MCF 10A (cell line): Measurements from ENCODE around the gene CLDN16. TPM values are rescaled to one million over a fixed set of nuclear protein-coding genes. Genes with fewer than 3 reads are reported as not detected.
A peak's percentile ranks its signal among the peaks of the same experiment; 100 is the strongest.

Experiments
- BruUV-seq: library from RNA; stranded (reverse); fragments of 400-500 nt; replicated peaks from 2 replicates; lab custom pipeline; 2021; lab: Mats Ljungman, UMichigan
- CTCF ChIA-PET: fragments of 300-600 bp; sonication (Branson Sonifier 250); formaldehyde crosslinking; extraction: SDS; loops from one replicate; lab custom pipeline; 2021; ENCODE audit warnings: antibody characterized with exemption, inconsistent platforms; lab: Yijun Ruan, JAX
- POLR2A ChIA-PET: fragments of 300-600, 350-650 bp; sonication (Branson Sonifier 250); formaldehyde crosslinking; extraction: SDS; loops from one replicate; lab custom pipeline; 2020; ENCODE audit warnings: antibody characterized with exemption, inconsistent platforms; lab: Yijun Ruan, JAX
- DNase-seq: peaks from one replicate; pipeline ENCODE4 v3.0.0-alpha.2; 2018; ENCODE audit not compliant: unreplicated experiment
- H3K27ac Mint-ChIP-seq: one replicate; pipeline ENCODE4 v1.8.0; 2022; ENCODE audit warnings: mild to moderate bottlenecking, low read depth, mixed read lengths; ENCODE audit not compliant: unreplicated experiment
- H3K27me3 Mint-ChIP-seq: one replicate; pipeline ENCODE4 v1.8.0; 2022; ENCODE audit warnings: mixed read lengths; ENCODE audit not compliant: insufficient read depth, unreplicated experiment
- H3K36me3 Mint-ChIP-seq: one replicate; pipeline ENCODE4 v1.8.0; 2022; ENCODE audit warnings: mild to moderate bottlenecking, moderate library complexity, mixed read lengths; ENCODE audit not compliant: insufficient read depth, unreplicated experiment
- H3K4me1 Mint-ChIP-seq: one replicate; pipeline ENCODE4 v1.8.0; 2022; ENCODE audit warnings: mixed read lengths; ENCODE audit not compliant: insufficient read depth, unreplicated experiment
- H3K4me3 Mint-ChIP-seq: one replicate; pipeline ENCODE4 v1.8.0; 2022; ENCODE audit warnings: mild to moderate bottlenecking, moderate library complexity, mixed read lengths; ENCODE audit not compliant: unreplicated experiment
- H3K9me3 Mint-ChIP-seq: one replicate; pipeline ENCODE4 v1.8.0; 2022; ENCODE audit warnings: mixed read lengths; ENCODE audit not compliant: unreplicated experiment
- CTCF ChIP-seq: fragments of 200-600 bp; IDR thresholded peaks from one replicate; pipeline ENCODE4 v1.8.0; 2022; ENCODE audit warnings: antibody characterized with exemption, mild to moderate bottlenecking; ENCODE audit not compliant: unreplicated experiment
- intact Hi-C: fragments of 100-400 bp; cut with micrococcal nuclease; formaldehyde crosslinking; loops from 2 replicates; pipeline ENCODE4 v1.14.1; 2022
- total RNA-seq: library from RNA; stranded (reverse); gene quantifications from 2 replicates; pipeline ENCODE4 v1.2.3, GENCODE V29; 2022

CLDN16 gene
- total RNA-seq, 1 experiment from 2014 or later = 0.23 TPM

- CTCF ChIA-PET = interaction anchor here (0.7 to 2.1 kb wide), 8 partner anchors 9 to 121 kb away, joined by 3 to 22 read pairs (median 6); partner anchors contain the start of gene CLDN1
- Mint-ChIP-seq H3K27ac (peak overlapping the region; percentile 99), H3K4me3 (peak overlapping the region; percentile 58), H3K36me3 (peaks cover 7% of the 10 kb centered on the region), H3K9me3 (peaks cover 6% of the 10 kb centered on the region), H3K27me3 (no peaks in the 10 kb centered on the region), H3K4me1 (peaks cover 40% of the 10 kb centered on the region)
- peak; percentile 94 for DNase-seq
- intact Hi-C loops = loop anchor here (1.0 kb wide), 2 partner anchors 33 to 37 kb away; no protein-coding TSS in a partner anchor
- POLR2A ChIA-PET = interaction anchor here (0.6 to 6.1 kb wide), 27 partner anchors 9 to 1780 kb away, joined by 3 to 132 read pairs (median 6); partner anchors contain the start of genes CLDN1 and P3H2
- TF ChIP-seq CTCF = no peak
- no TSS peak for BruUV-seq
Measured at GRCh38 chr3:190345027-190345821, 42.7 kb upstream of the CLDN16 start.

GRCh38 chr3:190345878-190346277 is 42.1 kb upstream of the CLDN16 start:
- Mint-ChIP-seq H3K4me3 (peak overlapping the region; percentile 58), H3K9me3 (peaks cover 6% of the 10 kb centered on the region), H3K27me3 (no peaks in the 10 kb centered on the region), H3K36me3 (peaks cover 7% of the 10 kb centered on the region), H3K27ac (peak overlapping the region; percentile 99), H3K4me1 (peaks cover 39% of the 10 kb centered on the region)
- peak; percentile 49 for DNase-seq
- ChIA-PET POLR2A (interaction anchor here (0.6 to 6.1 kb wide), 23 partner anchors 10 to 1781 kb away, joined by 3 to 132 read pairs (median 9); partner anchors contain the start of genes CLDN1 and P3H2), CTCF (interaction anchor here (1.4 to 2.1 kb wide), 4 partner anchors 22 to 121 kb away, joined by 5 to 22 read pairs (median 10); partner anchors contain the start of gene CLDN1)
- intact Hi-C loops = loop anchor here (1.0 kb wide), 2 partner anchors 32 to 36 kb away; no protein-coding TSS in a partner anchor
- no peak for TF ChIP-seq CTCF
- no TSS peak for BruUV-seq

DNA sequence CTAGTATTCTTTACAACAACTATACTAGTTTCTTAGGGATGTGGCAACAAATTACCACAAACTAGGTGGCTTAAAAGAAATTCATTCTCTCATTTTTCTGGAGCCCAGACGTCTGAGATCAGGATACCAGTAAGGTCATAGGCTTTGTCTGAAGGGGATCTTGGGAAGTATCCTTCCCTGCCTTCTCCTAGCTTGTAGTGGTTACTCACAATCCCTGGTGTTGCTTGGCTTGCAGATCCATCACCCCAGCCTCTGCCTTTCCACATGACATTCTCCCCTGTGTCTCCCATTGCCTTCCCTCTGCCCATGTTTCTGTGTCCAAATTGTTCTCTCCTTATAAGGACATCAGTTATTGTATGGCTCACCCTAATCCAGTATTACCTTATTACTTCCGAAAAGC is 41.4 kb upstream of the CLDN16 start:
- Mint-ChIP-seq H3K4me3 (no peak overlapping the region), H3K27ac (peak overlapping the region; percentile 99), H3K9me3 (peaks cover 6% of the 10 kb centered on the region), H3K36me3 (peaks cover 7% of the 10 kb centered on the region), H3K4me1 (peaks cover 39% of the 10 kb centered on the region), H3K27me3 (no peaks in the 10 kb centered on the region)
- BruUV-seq = no TSS peak
- intact Hi-C loops = no loop called here
- no peak for TF ChIP-seq CTCF
- ChIA-PET POLR2A (interaction anchor here (1.0 to 6.1 kb wide), 9 partner anchors 8 to 82 kb away, joined by 4 to 132 read pairs (median 15); partner anchors contain the start of gene CLDN1), CTCF (interaction anchor here (0.6 to 1.0 kb wide), 2 partner anchors 13 to 24 kb away, joined by 4 to 5 read pairs; partner anchors contain the start of gene CLDN1)
- DNase-seq = no peak

DNA sequence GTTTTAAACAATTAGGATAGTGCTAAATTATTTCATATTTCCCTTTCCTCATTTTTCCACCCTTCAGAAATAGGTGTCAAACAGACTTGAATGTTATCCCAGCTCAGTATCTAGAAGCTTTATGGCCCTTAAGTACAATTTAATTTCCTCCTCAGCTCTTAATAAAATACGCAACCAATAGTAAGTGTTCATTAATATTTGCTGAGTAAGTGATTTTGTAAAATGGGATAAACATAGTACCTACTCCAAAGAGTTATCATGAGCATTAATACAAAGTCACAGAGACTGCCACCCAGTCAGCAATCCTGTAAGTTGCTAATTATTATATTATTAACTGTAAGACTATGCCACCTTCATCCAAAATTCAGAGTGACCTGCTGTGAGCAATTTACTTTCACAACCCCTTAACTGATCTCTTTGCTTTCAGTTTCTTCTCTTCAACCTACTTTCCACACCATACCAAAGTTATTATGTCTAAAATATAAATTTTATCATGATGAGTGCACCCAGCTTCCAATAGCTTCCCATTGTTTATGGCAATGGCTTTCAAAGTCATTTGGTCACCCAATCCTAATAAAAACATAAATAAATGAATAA is 35.0 kb upstream of the CLDN16 start:
- intact Hi-C loops = no loop called here
- Mint-ChIP-seq H3K27ac (no peak overlapping the region), H3K9me3 (peaks cover 6% of the 10 kb centered on the region), H3K4me3 (no peak overlapping the region), H3K36me3 (no peaks in the 10 kb centered on the region), H3K27me3 (no peaks in the 10 kb centered on the region), H3K4me1 (peaks cover 9% of the 10 kb centered on the region)
- DNase-seq = no peak
- no peak for TF ChIP-seq CTCF
- no TSS peak for BruUV-seq
- ChIA-PET CTCF (no interaction called here), POLR2A (interaction anchor here (0.6 to 2.4 kb wide), 6 partner anchors 9 to 79 kb away, joined by 3 to 7 read pairs (median 4); no protein-coding TSS in a partner anchor)
